Liver (tissue), 9 donors: ENCODE measurements around the gene TRPM6. TPM values are rescaled to one million over a fixed set of nuclear protein-coding genes. Genes with fewer than 3 reads are reported as not detected.

Source experiments
- DNase-seq: peaks from one replicate; pipeline ENCODE4 v3.0.0-alpha.2; 2017; ENCODE audit warnings: low spot score
- H3K27ac ChIP-seq, 2 donors: one replicate each; pipeline ENCODE4 v1.7.0; 2013; ENCODE audit warnings: inconsistent platforms in 2 of 2, low read length in 2 of 2, control low read depth in 1 of 2, low read depth in 1 of 2, mild to moderate bottlenecking in 1 of 2
- H3K27me3 ChIP-seq, 4 donors: one replicate each; pipeline versions ENCODE4 v1.6.1 to v1.7.0; 2013; ENCODE audit warnings: low read length in 3 of 4, inconsistent platforms in 1 of 4, mild to moderate bottlenecking in 1 of 4, moderate library complexity in 1 of 4; ENCODE audit not compliant: control insufficient read depth in 4 of 4, insufficient read depth in 4 of 4
- H3K36me3 ChIP-seq, 4 donors: one replicate each; pipeline versions ENCODE4 v1.6.1 to v1.7.0; 2013; ENCODE audit warnings: low read length in 3 of 4, mild to moderate bottlenecking in 3 of 4, low read depth in 1 of 4, moderate library complexity in 1 of 4; ENCODE audit not compliant: control insufficient read depth in 4 of 4, insufficient read depth in 3 of 4
- H3K4me1 ChIP-seq, 4 donors: one replicate each; pipeline versions ENCODE4 v1.6.1 to v1.7.0; 2013; ENCODE audit warnings: low read length in 3 of 4, mild to moderate bottlenecking in 3 of 4, moderate library complexity in 1 of 4; ENCODE audit not compliant: control insufficient read depth in 4 of 4, insufficient read depth in 4 of 4
- H3K4me3 ChIP-seq, 3 donors: one replicate each; pipeline versions ENCODE4 v1.6.1 to v1.7.0; 2013; ENCODE audit warnings: low read length in 3 of 3, control low read depth in 1 of 3, low read depth in 1 of 3, mild to moderate bottlenecking in 1 of 3
- H3K9ac ChIP-seq, 2 donors: one replicate each; pipeline ENCODE4 v1.7.0; 2013; ENCODE audit warnings: low read length in 2 of 2, mild to moderate bottlenecking in 2 of 2, moderate library complexity in 2 of 2, control low read depth in 1 of 2, low read depth in 1 of 2
- H3K9me3 ChIP-seq, 4 donors: one replicate each; pipeline versions ENCODE4 v1.6.1 to v1.7.0; 2013; ENCODE audit warnings: low read length in 3 of 4; ENCODE audit not compliant: control insufficient read depth in 4 of 4
- EGR1 ChIP-seq, 2 donors: IDR thresholded peaks; 2 replicates each; pipeline ENCODE4 v1.6.1; 2016 to 2018; ENCODE audit warnings: antibody characterized with exemption in 2 of 2, low read depth in 2 of 2
- FOXA1 ChIP-seq: IDR thresholded peaks from 2 replicates; pipeline ENCODE4 v1.6.1; 2016; ENCODE audit warnings: antibody characterized with exemption
- FOXA2 ChIP-seq: IDR thresholded peaks from 2 replicates; pipeline ENCODE4 v1.6.1; 2016; ENCODE audit warnings: antibody characterized with exemption
- GABPA ChIP-seq, 2 donors: IDR thresholded peaks in 1 of 2; conservative IDR thresholded peaks in 1 of 2; 2 replicates each; pipeline ENCODE4 v1.6.1; 2016; ENCODE audit warnings: antibody characterized with exemption in 2 of 2, mild to moderate bottlenecking in 1 of 2, moderate library complexity in 1 of 2
- HNF4A ChIP-seq, 2 donors: conservative IDR thresholded peaks; 2 replicates each; pipeline ENCODE4 v1.6.1; 2016; ENCODE audit warnings: antibody characterized with exemption in 2 of 2, mild to moderate bottlenecking in 2 of 2
- HNF4G ChIP-seq: IDR thresholded peaks from 2 replicates; pipeline ENCODE4 v1.6.1; 2016; ENCODE audit warnings: antibody characterized with exemption
- JUND ChIP-seq, 2 donors: IDR thresholded peaks; 2 replicates each; pipeline ENCODE4 v1.6.1; 2016; ENCODE audit warnings: antibody characterized with exemption in 2 of 2
- NR2F2 ChIP-seq: IDR thresholded peaks from 2 replicates; pipeline ENCODE4 v1.6.1; 2016; ENCODE audit warnings: antibody characterized with exemption
- RAD21 ChIP-seq, 2 donors: IDR thresholded peaks; 2 replicates each; pipeline ENCODE4 v1.6.1; 2016; ENCODE audit warnings: antibody characterized with exemption in 2 of 2, mild to moderate bottlenecking in 2 of 2
- RXRA ChIP-seq, 2 donors: IDR thresholded peaks; 2 replicates each; pipeline ENCODE4 v1.6.1; 2017 to 2018; ENCODE audit warnings: antibody characterized with exemption in 2 of 2, mild to moderate bottlenecking in 1 of 2
- SP1 ChIP-seq: IDR thresholded peaks from 2 replicates; pipeline ENCODE4 v1.6.1; 2018; ENCODE audit warnings: antibody characterized with exemption, mild to moderate bottlenecking
- TAF1 ChIP-seq: conservative IDR thresholded peaks from 2 replicates; pipeline ENCODE4 v1.6.1; 2016; ENCODE audit warnings: antibody characterized with exemption, mild to moderate bottlenecking
- YY1 ChIP-seq: IDR thresholded peaks from 2 replicates; pipeline ENCODE4 v1.6.1; 2016; ENCODE audit warnings: antibody characterized with exemption, mild to moderate bottlenecking
- WGBS: extraction: QIAGEN DNeasy Blood & Tissue Kit; methylation state at CpG from one replicate; pipeline ENCODE4 v1.1.7; 2013; 5-methylcytosine and 5-hydroxymethylcytosine counted together
- polyA plus RNA-seq, 2 donors: library from polyadenylated mRNA; stranded (reverse) in 1 of 2; unstranded in 1 of 2; fragments of 200-250 nt in 1 of 2; fragments of >200 nt in 1 of 2; fragmentation: Nextera tagmentation in 1 of 2; extraction: Ambion mirVana in 1 of 2; gene quantifications; one replicate each; pipeline versions ENCODE4 v1.2.1 to v1.2.3, GENCODE V29; 2013 to 2015
- total RNA-seq, 2 donors: library from RNA; depleted of rRNA; stranded (reverse); fragments of >200 nt; gene quantifications; one replicate each; pipeline ENCODE4 v1.2.3, GENCODE V29; 2014
- TF ChIP-seq, protein P1 (sequence below): IDR thresholded peaks from 2 replicates; pipeline ENCODE4 v1.6.1; 2016; ENCODE audit warnings: antibody characterized with exemption
- TF ChIP-seq, protein P2 (sequence below): IDR thresholded peaks from 2 replicates; pipeline ENCODE4 v1.6.1; 2016; ENCODE audit warnings: antibody characterized with exemption, mild to moderate bottlenecking
- TF ChIP-seq, protein P3 (sequence below): fragments of 150-350 bp; IDR thresholded peaks from 2 replicates; pipeline ENCODE4 v1.5.1; 2017; ENCODE audit warnings: improper control_type of control experiment, low read depth, low read length; ENCODE audit not compliant: missing input control
- TF ChIP-seq, protein P4 (sequence below): IDR thresholded peaks from 2 replicates; pipeline ENCODE4 v1.6.1; 2016; ENCODE audit warnings: antibody characterized with exemption
- TF ChIP-seq, protein P5 (sequence below): IDR thresholded peaks from 2 replicates; pipeline ENCODE4 v1.6.1; 2016; ENCODE audit warnings: antibody characterized with exemption
- donor health status: healthy.
- donor health status: healthy.
- donor health status: healthy.
- donor health status: healthy.
- donor health status: healthy.

Gene TRPM6
- total and polyA plus RNA-seq, 4 donors = 0.05 to 0.67 (median 0.10) TPM

DNA sequence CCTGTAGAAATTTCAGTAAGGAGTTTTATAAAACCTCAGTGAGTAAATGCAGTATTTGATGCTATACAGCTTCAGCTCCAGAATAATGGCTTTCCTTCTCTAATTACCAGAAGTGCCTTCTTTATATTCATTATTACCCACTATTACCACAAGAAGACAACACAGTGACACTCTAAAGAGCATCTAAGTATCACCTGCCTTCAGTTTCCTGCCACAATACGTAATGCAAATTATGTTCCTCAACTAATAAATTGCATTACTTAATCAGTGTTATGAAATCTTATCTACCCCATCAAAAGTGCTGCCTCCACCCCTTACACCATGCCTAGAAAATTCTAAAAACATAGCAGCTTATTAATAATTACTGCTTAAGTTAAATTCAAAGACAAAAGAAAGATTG, 91.9 kb downstream of the TRPM6 start:
- H3K9ac ChIP-seq = no peak overlapping the region
- H3K27ac ChIP-seq = no peak overlapping the region
- 86% methylated on average over 1 of the region's 1 CpG for WGBS
- no peaks in the 10 kb centered on the region for H3K27me3 ChIP-seq
- DNase-seq = no peak
- TF ChIP-seq GABPA (IDR thresholded peaks at IDR 0.05 in 1 of 2, conservative IDR thresholded peaks at IDR 0.05 in 1 of 2) = no peak
- TF ChIP-seq JUND (IDR thresholded peaks at IDR 0.05) = no peak
- TF ChIP-seq SP1 = no peak
- no peak for TF ChIP-seq TAF1
- TF ChIP-seq, protein P1, sequence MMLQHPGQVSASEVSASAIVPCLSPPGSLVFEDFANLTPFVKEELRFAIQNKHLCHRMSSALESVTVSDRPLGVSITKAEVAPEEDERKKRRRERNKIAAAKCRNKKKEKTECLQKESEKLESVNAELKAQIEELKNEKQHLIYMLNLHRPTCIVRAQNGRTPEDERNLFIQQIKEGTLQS = no peak
- no peak for TF ChIP-seq RXRA (IDR thresholded peaks at IDR 0.05)
- TF ChIP-seq, protein P2, sequence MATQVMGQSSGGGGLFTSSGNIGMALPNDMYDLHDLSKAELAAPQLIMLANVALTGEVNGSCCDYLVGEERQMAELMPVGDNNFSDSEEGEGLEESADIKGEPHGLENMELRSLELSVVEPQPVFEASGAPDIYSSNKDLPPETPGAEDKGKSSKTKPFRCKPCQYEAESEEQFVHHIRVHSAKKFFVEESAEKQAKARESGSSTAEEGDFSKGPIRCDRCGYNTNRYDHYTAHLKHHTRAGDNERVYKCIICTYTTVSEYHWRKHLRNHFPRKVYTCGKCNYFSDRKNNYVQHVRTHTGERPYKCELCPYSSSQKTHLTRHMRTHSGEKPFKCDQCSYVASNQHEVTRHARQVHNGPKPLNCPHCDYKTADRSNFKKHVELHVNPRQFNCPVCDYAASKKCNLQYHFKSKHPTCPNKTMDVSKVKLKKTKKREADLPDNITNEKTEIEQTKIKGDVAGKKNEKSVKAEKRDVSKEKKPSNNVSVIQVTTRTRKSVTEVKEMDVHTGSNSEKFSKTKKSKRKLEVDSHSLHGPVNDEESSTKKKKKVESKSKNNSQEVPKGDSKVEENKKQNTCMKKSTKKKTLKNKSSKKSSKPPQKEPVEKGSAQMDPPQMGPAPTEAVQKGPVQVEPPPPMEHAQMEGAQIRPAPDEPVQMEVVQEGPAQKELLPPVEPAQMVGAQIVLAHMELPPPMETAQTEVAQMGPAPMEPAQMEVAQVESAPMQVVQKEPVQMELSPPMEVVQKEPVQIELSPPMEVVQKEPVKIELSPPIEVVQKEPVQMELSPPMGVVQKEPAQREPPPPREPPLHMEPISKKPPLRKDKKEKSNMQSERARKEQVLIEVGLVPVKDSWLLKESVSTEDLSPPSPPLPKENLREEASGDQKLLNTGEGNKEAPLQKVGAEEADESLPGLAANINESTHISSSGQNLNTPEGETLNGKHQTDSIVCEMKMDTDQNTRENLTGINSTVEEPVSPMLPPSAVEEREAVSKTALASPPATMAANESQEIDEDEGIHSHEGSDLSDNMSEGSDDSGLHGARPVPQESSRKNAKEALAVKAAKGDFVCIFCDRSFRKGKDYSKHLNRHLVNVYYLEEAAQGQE = no peak
- TF ChIP-seq YY1 = no peak
- no peak for TF ChIP-seq FOXA2
- no peak for TF ChIP-seq HNF4G
- no peak for TF ChIP-seq HNF4A (conservative IDR thresholded peaks at IDR 0.05)
- TF ChIP-seq, protein P3, sequence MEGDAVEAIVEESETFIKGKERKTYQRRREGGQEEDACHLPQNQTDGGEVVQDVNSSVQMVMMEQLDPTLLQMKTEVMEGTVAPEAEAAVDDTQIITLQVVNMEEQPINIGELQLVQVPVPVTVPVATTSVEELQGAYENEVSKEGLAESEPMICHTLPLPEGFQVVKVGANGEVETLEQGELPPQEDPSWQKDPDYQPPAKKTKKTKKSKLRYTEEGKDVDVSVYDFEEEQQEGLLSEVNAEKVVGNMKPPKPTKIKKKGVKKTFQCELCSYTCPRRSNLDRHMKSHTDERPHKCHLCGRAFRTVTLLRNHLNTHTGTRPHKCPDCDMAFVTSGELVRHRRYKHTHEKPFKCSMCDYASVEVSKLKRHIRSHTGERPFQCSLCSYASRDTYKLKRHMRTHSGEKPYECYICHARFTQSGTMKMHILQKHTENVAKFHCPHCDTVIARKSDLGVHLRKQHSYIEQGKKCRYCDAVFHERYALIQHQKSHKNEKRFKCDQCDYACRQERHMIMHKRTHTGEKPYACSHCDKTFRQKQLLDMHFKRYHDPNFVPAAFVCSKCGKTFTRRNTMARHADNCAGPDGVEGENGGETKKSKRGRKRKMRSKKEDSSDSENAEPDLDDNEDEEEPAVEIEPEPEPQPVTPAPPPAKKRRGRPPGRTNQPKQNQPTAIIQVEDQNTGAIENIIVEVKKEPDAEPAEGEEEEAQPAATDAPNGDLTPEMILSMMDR = no peak
- TF ChIP-seq NR2F2 = no peak
- no peak for TF ChIP-seq FOXA1
- TF ChIP-seq, protein P4, sequence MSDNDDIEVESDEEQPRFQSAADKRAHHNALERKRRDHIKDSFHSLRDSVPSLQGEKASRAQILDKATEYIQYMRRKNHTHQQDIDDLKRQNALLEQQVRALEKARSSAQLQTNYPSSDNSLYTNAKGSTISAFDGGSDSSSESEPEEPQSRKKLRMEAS = no peak
- TF ChIP-seq EGR1 (IDR thresholded peaks at IDR 0.05; ENCODE audit: low read depth in 2 of 2) = no peak
- TF ChIP-seq RAD21 (IDR thresholded peaks at IDR 0.05) = no peak
- TF ChIP-seq, protein P5, sequence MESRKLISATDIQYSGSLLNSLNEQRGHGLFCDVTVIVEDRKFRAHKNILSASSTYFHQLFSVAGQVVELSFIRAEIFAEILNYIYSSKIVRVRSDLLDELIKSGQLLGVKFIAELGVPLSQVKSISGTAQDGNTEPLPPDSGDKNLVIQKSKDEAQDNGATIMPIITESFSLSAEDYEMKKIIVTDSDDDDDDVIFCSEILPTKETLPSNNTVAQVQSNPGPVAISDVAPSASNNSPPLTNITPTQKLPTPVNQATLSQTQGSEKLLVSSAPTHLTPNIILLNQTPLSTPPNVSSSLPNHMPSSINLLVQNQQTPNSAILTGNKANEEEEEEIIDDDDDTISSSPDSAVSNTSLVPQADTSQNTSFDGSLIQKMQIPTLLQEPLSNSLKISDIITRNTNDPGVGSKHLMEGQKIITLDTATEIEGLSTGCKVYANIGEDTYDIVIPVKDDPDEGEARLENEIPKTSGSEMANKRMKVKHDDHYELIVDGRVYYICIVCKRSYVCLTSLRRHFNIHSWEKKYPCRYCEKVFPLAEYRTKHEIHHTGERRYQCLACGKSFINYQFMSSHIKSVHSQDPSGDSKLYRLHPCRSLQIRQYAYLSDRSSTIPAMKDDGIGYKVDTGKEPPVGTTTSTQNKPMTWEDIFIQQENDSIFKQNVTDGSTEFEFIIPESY = no peak
- no peaks in the 10 kb centered on the region for H3K4me1 ChIP-seq
- no peaks in the 10 kb centered on the region for H3K36me3 ChIP-seq
- no peaks in the 10 kb centered on the region for H3K9me3 ChIP-seq
- H3K4me3 ChIP-seq = no peak overlapping the region

DNA sequence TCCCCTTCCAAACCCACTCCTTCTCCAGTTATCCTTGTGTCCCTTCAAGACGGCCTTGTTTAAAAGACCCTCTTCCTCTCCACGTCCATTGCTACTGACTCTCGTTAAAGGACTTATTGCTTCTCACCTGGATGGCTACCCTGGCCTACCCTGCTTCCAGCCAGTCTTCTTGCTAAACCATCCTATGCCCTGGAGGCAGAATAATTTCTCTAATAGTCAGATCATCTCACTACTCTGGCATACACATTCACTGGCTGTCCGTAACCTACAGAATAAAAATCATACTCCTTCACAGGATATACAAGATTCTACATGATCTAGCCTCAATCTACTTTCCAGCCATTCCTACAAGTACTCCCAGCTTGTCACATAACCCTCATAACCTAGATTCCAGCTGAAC, 92.6 kb downstream of the TRPM6 start:
- no peak overlapping the region for H3K9ac ChIP-seq
- 91% methylated on average over 4 of the region's 4 CpGs for whole genome bisulfite sequencing
- H3K36me3 ChIP-seq = no peaks in the 10 kb centered on the region
- H3K4me3 ChIP-seq = no peak overlapping the region
- DNase-seq = no peak
- no peaks in the 10 kb centered on the region for H3K4me1 ChIP-seq
- no peak overlapping the region for H3K27ac ChIP-seq
- no peaks in the 10 kb centered on the region for H3K9me3 ChIP-seq
- H3K27me3 ChIP-seq = no peaks in the 10 kb centered on the region
- TF ChIP-seq YY1 (no peak), RXRA (IDR thresholded peaks at IDR 0.05) (no peak), HNF4G (no peak), JUND (IDR thresholded peaks at IDR 0.05) (no peak), SP1 (no peak), FOXA2 (no peak), HNF4A (conservative IDR thresholded peaks at IDR 0.05) (no peak), GABPA (IDR thresholded peaks at IDR 0.05 in 1 of 2, conservative IDR thresholded peaks at IDR 0.05 in 1 of 2) (no peak), NR2F2 (no peak), TAF1 (no peak), FOXA1 (no peak), EGR1 (IDR thresholded peaks at IDR 0.05; ENCODE audit: low read depth in 2 of 2) (no peak)
- TF ChIP-seq, protein P4 = no peak
- TF ChIP-seq, protein P3 = no peak
- TF ChIP-seq, protein P5 = no peak
- TF ChIP-seq, protein P1 = no peak
